Stimulated activated CD4-positive, alpha-beta T cell treated with anti-CD3 and anti-CD28 coated beads, Interleukin-12 subunit alpha, Interleukin-12 subunit beta, amount 100 ng/mL, for 48 hours (primary cell): ENCODE measurements around the gene NTM.
"Not testable (repeated sequence)": the region's sequence is repeated elsewhere in the genome, so short reads cannot be mapped to it uniquely, and the experiment has no call there.

Source experiments
- DNase-seq, 3 donors: peaks; one replicate each; pipeline ENCODE4 v3.0.0-alpha.2; 2020; ENCODE audit warnings: low read depth in 2 of 3, low spot score in 1 of 3

Gene NTM

DNA sequence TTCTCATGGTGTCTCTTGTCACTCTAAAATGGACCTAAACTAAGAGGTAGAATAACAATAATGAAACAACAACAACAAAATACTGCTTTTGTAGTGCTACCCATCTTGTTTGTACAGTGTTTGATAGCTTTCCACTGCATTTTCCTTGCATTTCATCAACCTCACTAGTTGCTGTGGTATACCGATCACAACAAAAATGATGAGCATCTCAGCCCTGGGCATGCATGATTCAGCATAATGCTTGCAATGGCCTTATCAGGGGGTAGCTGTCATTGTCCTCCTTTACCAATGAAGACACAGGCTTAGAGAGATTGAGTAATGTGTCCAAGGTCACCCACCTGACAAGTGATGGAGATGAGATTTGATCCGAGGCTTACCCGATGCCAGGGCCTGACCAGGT, 682.5 kb downstream of the NTM start:
- no peak for DNase-seq

DNA sequence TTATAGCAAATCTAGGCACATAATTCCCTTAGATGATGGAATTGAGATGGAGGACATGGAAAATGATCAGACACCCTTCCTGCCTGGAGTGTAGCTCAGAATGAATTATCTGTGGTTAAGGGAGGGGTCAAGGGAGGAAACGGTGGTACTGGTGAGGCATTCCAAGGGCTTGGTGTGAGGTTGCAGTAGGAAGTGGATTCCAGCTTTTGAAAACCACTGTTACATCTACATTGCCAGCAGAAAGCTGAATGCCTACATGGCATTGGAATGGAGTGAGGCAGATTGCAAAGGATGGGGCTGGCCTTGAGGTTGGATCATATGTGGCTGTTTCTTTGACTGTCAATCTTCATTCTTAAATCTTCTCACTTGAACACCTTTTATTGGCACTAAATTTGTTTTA, 684.4 kb downstream of the NTM start:
- no peak for DNase-seq

DNA sequence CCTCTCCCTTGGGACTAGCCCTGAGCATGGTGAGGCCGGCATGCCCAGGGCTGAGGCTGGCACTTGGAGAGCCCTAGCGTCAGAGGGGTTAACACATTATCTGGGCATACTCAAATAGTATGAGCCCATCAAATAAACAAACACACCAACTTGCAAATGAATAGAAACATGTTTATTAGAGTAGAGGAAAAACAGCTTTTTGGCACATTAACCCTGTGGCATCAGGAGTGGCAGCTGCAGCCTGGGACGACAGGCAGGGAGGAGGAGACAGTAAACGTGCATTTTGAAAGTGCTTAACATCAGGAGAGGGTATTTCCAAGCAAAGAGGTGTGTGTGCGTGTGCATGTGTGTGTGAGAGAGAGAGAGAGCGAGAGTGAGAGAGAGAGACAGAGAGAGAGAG, 684.9 kb downstream of the NTM start:
- no peak for DNase-seq

DNA sequence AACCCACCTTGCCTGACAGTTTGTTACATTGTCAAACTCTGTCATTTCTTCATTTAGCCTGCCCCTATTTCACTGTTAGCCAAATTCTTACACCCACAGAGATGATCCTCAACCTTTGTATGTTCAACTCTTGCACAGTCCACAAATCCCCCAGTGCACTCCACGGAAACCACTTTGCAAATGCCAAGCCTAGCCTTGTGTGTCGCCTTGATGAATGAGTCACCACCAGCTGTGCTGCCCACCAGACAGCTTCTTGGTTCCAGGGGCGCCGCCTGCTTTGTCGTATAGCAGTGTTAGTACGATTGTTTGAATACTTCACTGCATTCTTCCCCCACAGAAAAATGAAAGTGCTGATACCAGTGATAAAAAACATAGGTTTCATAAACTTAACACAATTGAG, 686.3 kb downstream of the NTM start:
- no peak for DNase-seq

DNA sequence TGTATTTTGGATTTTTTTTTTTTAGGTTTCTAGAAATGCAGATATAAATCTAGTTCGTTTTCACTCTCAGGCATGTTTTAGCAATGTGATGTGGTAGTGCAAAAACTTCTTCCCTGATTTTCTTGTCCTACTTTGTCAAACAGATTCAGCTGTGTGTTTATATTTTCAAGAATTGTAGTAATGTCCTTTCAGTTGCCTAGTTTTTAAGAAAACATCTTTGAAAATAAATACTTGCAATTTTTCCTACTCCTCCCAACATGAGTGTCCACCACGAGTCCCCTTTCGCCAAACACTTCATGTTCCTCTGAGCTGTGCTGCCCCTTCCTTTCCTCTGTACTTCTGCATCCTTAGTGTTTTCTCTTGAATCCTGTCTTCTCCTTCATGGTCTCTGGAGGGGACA, 686.9 kb downstream of the NTM start:
- no peak for DNase-seq

DNA sequence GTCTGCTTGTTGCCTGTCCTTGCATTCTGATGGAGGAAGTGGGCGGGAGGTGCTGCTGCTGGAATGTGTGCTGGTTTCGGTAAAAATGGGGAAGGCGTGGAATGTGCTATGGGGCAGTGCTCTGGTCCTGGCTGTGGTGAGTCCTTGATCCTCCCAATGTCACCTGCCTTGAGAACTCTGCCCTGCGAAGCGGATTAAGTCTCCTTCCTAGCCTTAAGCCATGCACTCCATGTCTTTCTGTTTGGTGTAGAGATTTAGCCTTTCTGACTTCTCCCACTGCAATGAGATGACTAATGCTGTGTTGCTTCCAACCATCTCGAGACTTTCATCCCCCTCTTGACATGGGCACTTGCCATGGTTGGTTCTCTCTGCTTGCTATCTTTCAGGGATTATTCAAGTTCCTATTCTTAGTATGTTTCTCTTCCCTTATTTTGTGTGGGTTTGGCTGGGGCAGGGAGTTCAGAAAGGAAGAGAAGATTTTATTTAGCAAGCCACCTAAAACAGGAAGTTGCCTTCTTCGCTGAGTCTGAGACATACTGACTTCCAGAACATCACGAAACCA, 687.9 kb downstream of the NTM start:
- DNase-seq: no peak

DNA sequence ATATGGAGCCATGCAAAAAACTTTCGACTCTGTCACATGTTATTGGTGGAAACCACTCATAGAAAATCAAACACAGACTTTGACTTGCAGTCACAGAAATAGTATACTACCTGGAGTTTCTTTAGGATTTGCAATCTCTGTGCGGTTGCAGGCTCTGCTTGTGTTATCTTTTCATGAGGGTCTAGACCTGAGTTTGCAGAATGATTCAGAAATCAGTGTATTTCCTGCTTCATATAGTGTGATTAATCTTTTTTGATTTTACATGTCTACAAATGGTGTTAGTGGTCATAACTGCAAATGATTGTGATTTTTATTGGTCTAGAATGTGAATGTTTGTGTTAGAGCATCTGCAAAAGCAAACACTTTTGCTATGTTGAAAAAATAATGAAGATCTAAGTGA, 690.2 kb downstream of the NTM start:
- no peak for DNase-seq

DNA sequence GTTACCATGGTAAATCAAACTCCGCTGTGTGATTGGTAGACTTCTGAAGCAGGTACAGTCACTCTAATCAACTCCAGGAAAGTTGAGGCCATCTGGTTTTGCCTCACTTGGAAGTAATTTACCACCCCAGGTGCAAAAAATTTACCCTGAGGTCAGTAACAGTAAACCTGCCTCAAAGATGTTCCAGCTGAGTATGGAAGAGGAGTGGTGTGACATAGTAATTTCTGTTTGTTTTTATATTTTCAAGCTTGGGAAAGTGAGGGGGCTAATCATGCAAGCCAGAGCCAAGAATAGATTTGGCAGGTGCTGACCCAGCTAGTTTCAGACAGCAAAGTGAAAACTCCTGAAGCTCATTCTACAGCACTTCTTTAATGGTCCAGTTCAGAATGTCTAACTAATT, 691.6 kb downstream of the NTM start:
- DNase-seq: no peak

DNA sequence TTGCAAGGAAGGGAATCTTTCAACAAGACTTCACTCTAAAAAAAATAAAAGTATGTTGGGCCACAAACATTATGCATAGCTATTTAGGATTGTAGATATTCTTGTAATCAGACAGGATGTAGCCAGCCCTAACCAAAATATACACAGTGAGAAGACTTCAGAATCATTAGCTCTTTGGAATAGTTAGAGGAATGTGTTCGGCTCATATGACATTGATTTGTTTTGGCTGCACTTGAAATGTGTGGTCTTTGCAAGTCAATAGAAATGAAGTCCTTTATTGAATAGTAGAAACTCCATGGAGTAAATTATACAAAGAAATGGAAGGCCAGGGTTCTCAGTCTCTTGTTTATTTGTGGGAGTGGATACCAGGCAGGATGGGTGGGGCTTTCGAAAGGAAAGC, 692.1 kb downstream of the NTM start:
- DNase-seq: no peak

DNA sequence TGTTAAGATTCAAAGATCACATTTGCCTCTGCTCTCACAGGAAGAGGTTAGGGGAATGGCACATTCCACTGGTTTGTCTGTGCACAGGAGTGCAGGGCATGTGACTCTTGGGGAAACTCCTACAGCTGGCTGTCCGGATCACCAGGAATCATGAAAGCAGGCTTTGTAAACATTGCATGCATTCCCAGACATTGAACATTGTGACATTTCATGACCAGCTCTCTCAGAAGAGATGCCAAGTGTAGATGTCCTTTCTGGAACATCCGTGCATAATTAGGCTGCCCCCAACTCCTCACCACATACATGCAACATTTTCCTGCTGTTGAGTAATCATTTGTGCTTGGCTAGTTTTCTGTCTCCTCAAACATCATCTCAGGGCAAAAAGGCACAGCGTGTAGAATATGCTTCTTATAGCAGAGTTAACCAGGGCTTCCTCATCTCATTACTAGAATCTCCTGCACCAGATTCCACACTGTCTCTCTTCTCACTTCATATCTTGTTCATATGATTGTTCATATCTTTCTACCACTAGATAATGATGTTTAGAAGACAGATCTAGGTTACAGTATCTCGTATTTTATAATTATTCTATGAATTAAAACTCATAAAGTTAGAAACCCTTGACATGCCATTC, 694.7 kb downstream of the NTM start:
- no peak for DNase-seq

DNA sequence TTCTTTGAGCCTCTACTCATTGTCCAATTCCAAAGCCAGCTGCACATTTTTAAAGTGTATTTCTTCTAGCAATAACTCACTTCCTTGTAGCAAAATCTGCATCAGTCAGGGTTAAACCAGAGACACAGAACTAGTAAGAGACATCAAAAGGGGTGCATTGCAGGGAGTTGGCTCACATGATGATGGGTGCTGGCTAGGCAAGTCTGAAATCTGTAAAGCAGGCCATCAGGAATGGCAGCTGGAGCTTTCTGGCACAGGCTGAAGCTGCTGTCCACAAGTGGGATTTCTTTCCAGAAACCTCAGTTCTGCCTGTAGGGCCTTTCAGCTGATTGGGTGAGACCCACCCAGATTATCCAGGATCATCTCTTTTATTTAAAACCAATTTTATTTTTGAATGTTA, 698.1 kb downstream of the NTM start:
- no peak for DNase-seq

DNA sequence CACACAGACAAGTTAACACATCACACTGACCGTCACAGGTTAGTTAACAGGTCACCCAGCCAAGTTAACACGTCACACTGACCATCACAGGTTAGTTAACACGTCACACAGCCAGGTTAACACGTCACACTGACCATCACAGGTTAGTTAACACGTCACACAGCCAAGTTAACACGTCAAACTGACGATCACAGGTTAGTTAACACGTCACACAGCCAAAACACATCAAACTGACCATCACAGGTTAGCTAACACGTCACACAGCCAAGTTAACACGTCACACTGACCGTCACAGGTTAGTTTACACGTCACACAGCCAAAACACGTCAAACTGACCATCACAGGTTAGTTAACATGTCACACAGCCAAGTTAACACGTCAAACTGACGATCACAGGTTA, 699.2 kb downstream of the NTM start:
- DNase-seq: not testable (repeated sequence)

DNA sequence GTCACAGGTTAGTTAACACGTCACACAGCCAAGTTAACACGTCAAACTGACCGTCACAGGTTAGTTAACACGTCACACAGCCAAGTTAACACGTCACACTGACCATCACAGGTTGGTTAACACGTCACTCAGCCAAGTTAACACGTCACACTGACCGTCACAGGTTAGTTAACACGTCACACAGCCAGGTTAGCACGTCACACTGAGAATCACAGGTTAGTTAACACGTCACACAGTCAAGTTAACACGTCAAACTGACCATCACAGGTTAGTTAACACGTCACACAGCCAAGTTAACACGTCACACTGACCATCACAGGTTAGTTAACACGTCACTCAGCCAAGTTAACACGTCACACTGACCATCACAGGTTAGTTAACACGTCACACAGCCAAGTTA, 700.5 kb downstream of the NTM start:
- DNase-seq: not testable (repeated sequence)

DNA sequence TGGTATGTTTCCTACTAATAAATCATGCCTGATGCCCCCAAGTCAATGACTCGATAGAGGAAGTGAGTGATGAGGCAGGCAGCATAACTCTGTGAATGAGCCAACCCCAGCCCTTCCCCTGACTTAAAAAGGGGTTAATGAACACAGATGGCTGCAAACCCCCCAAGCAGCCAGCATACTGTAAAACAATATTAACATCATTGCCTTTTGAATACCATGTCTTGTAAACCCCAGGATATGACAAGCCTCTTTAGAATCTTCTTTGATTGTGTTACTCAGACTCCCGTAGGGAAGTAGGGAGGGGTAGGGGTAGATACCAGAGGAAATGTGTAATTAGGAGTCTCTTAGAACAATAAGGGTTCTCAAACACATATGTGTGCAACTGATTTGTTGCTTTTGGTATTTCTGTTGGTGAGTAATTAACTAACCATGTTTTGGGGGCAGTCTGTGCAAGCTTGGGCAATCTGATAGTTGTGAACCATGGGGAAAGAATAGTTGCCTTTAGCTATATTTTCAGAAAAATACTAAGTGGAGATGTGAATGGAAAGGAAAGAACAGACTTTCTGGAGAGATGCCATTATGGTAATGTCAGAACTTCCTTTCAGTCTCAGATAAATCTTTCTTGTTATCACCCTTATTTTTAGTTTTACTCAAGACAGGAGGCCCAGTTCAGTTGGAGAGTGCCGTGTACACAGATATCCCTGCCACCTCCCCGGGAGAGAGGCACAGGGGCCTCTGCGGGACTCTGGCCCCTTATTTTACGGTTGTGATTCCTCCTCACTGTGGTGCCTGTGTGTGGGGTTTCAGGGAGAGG, 701.8 kb downstream of the NTM start:
- no peak for DNase-seq

DNA sequence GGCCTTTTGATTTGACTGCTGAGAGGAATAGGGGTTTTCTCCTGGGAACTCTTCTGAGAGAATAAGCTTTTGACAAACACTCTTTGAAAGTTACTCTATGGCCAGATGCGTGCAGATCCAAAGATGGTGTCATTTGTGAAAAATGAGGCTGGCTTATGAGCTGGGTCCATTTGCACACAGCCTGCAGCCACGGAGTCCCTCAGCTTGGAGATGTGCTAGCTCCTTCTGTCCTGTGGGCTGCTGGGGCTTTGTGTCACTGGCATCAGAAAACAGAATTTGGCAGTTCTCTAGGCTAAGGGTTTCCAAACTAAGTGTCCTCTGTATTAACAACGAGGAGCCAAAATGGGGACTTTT, 702.4 kb downstream of the NTM start:
- no peak for DNase-seq

DNA sequence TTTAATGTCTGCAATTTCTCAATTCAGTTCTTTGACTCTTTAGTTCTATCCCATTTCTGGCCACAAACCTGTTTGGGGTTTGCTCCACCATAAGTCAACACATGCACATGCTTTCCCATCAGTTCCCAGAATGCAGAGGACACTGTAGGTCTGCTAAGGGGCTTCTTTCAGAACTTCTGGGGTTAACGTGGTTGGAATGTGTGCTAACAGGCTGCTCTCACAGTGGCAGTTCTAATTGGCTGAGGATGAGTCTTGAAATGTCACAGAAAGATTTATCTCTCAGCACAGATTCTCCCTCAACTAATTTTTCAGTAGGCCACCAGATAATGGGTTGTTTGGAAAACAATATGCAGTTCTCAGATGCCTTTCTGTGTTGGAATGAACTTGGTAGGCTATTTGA, 703.4 kb downstream of the NTM start:
- DNase-seq: no peak

DNA sequence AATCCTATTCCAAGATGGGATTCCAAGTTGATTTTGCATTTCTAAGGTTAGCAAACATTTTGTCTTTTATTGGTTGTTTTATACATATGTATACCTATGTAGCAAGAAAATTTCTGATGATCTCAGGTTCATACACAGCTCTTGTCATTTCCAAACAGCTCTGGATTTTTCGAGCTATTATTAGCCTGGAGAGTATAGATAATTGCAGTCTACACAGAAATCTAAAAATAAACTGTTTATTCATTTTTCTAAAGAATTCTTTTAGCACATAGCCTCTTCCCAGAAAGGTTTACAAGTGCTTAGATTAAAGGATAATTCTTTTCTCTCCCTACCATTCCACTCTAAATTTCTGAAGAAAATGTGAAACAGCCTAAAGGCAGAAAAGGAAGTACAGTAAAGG, 705.0 kb downstream of the NTM start:
- no peak for DNase-seq

DNA sequence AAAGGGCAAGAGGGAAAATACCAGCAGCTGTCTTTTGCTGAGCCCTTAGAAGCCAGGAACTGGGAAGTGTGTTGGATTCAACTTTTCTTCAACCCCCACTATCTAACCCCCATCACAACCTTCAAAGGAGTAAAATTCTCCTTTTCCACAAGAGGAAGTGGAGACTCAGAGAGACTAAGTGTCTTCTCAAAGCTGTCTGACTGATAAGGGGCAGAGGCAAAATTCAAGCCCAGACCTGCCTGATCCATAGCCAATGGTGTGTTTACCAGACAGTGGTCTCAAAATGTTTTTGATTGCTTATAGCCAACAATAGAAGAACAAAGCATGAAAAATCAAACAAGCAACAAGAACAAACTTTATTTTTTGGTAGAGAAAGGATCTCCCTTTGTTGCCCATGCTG, 707.0 kb downstream of the NTM start:
- no peak for DNase-seq

DNA sequence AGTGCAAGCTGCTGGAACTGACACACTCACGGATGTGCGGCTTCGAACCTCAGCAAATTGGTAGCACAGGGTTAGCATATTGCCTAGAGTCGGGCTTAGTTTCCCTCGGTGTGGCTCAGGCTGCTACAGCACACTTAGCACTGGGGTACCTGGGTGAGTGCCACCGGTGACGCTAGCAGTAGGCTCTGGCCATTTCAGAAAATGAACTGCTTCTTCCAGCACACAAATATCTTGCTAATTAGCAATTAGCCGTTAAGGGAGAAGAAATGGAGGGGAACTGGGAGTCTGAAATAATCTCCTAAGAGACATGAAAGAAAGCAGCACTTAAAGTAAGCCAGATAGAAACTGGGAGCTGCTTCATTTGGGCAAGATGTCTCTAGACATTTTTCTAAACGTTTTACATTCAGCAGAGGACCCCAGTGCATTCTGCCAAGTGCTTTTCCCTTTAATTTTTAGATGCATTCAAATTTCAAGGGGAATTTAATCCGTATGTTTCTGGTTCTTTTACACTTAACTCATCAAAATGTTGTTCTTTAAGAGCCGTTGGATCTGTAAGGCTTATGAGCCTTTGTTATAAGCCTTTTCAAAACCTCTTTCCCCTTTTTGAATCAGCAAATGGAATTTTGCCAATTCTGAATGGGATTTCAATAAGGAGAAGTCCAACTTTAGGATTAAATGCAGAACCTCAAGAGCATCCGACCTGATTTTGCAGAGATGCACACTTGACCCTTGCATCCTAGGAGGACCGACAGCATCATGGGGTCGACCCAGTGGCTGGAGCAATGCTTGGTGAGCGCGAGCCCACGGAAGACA, 708.1 kb downstream of the NTM start:
- no peak for DNase-seq

DNA sequence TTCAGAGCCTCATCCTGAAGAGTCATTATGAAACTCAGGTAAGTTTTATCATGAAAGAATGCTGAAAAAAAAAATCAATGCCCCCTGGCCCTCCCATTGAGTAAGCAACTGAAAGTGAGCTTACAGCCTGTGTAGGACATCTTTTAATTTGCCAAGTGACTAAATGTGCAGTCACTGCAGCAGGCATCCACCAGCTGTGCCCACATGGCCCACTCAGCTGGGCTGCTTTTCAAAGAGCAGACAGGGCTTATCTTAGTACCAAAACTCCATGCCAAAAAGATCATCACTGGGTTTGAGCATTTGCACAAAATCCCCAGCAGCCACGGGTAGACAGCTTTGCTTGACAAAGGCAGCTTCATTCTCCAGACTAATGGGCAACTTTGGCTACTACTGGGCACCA, 709.7 kb downstream of the NTM start:
- no peak for DNase-seq

DNA sequence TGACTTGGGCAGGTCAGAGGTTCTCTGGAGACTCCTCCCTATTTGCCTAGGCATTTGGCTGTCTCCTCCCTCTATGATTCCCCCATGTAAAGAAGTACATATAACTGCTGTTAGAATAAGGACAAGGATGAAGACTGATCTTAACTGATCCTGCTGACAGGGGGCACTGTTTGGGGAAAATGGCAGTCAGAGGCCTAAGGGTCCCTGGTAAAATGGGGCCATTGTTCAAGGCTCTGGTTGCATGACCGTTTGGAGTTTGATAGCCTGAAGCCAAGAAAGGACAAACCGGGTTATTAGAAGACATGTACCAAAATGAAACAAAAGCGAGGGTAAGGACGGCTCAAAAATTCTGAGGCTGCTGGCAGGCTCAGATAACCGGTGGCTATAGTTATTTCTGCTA, 712.2 kb downstream of the NTM start:
- no peak for DNase-seq

DNA sequence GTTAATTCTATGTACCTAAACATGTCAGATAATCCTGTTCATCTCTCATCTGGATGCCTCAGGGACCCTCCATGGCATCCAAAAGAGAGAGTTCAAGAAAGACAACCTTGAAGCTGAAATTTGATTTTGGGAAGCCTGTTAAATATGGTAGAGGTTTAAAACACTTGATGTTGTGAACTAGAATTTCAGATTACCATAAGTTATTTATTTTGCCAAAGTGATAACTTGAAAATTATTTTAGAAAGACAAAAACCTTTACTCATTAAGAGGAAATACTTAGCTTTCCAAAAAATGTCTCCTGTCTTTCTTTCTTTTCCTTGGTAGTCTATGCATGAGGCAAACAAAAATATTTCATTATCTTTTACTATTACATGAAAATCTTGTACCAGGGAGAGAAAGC, 714.0 kb downstream of the NTM start:
- DNase-seq: no peak
